Measurements from ENCODE around the gene TBC1D5. TPM values are rescaled to one million over a fixed set of nuclear protein-coding genes. Genes with fewer than 3 reads are reported as not detected.
"Not testable (repeated sequence)": the region's sequence is repeated elsewhere in the genome, so short reads cannot be mapped to it uniquely, and the experiment has no call there.

TBC1D5 gene
- total RNA-seq, 1 donor from 2014 or later: 52.8 TPM

DNA sequence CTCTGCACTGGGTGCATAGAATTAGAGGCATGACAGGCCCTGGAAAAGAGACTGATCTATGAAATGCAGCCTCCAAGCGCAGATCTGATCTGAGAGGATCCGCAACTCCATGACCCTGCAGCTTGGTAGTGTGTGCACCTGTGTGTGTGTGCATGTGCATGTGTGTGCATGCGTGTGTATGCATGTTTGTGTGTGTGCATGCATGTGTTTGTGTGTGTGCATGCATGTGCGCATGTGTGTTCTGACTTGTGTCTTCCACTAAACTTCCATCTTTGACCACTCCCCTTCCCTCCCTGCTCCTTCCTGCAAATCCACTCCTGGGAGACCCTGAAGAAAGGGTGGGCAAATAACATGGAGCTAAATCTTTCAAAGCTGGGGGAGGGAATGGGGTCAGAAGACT lies 600.7 kb downstream of the TBC1D5 start:
- DNase-seq (ENCODE audit: low read depth in 2 of 2): no peak

DNA sequence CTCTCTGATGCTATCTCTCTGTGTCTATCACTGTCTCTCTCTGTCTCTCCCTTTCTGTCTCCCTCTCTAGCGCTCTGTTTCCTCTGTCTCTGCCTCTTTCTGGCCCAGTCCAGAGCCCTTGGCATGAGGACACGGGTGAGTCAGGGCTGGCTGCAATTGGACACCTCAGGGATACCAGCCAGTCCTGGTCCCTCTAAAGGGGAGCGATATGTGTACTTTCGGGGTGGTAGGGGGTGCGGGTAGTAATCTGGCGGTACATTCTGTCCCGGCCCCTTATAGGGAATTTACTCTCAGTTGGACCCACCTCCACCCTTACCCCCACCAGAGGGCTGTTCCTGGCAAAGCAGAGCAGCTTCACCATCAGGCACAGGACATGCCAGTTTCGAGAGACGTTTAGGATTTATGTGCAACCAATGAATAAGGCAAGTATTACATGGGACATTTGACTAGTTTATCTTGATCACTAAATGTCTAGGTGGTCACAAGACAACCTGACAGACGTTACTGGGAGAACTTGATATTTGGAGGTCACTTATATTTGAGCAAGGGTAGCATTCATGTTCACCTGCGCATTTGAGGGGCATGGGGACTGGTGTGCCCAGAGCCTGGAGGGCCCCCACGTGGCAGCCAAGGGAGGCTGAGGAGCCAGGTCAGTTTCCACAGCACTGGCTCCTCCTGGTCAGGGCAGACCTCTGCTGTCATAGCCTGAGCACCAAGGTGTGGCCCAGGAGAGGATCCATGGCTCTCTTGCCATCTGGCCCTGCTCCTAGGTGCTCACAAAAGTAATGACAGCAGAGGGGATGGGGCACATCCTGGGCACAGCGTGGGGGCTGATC lies 601.5 kb downstream of the TBC1D5 start:
- DNase-seq (ENCODE audit: low read depth in 2 of 2): no peak

DNA sequence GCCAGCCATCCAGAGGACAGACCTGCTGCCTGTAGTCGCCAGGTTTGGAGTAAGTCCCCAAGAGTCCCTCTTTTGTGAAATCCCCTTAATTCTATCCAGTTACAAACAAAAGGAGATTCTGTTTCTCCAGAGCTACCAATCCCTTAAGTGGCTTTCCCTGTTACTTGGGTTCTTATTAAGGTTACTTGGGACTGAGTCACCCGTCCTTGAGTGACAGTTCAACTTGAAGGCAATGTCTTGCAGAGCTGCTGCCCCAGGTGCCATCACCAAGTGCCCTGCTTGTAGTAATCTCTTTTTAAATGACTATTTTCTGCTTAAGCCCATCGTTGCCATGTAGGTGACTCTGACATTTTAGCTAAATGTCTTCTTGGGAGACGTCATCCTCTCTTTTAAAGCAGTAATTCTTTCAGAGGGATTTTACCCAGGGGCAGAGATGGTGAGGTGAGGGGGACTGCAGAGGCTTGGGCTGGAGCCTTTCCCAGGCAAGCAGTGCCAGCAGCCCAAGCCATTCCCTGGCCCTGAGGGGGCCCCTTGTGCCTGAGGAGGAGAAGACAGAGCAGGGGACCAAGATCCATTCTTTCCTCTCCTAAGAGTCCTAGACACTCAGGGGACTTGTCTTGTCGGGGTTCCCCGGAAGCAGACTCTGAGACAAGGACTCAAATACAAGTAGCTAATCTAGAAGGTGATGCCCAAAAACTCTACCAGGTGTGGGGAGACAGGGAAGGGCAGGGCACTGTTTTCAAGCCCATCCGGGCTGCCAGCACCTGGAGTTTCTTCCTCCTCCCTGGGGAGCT lies 604.0 kb downstream of the TBC1D5 start:
- DNase-seq (ENCODE audit: low read depth in 2 of 2): no peak

DNA sequence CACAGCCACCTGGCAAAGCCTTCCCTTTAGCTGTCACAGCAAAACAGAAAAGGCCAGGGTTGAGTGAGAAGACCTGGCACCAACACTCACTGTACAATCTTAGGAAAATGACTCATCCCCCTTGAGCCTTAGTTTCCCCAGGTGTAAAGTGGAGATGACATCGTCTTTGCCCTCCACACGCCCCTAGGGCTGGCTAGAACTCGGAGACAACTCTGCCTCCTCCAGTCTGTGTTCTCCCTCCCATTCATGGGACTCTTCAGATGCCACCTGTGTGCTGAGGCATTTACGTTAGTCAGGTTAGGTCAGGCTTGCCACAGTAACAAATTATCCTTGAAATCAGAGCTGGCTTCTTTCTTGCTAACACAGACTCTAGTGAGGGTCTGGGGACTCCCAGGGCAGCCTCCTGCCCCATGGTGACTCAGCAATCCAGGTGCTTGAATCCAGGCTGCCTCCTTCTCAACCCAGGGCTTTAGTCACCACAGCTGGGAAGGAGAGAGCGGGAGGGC lies 605.1 kb downstream of the TBC1D5 start:
- DNase-seq (ENCODE audit: low read depth in 2 of 2): no peak

DNA sequence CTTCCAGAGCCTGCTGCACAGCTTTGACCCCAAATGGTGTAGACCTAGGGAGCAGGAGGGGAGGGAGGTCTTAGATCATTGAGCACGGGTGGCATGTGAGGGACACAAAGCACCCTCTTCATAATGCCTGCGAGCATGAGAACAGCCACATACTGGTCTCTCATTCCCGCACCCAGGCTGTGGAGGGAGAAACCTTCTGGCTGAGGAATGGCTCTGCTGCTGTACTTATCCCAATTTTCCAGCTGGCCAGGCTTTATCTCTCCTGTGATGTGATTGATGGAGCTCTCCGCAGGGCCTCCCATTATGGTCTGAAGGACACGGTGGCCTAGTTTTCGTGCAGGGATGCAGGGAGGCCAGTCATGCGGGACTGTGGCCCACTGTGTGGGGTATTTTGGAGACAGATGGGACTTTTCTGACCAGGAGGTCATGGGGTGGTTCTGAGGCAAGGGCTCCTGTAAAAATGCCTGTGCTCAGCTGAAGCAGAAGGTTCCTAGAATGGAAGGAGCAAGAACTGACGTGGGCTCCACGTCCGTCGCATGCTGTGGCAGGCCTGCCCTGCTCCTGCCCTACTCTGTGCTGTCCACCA lies 606.2 kb downstream of the TBC1D5 start:
- no peak for DNase-seq (ENCODE audit: low read depth in 2 of 2)

DNA sequence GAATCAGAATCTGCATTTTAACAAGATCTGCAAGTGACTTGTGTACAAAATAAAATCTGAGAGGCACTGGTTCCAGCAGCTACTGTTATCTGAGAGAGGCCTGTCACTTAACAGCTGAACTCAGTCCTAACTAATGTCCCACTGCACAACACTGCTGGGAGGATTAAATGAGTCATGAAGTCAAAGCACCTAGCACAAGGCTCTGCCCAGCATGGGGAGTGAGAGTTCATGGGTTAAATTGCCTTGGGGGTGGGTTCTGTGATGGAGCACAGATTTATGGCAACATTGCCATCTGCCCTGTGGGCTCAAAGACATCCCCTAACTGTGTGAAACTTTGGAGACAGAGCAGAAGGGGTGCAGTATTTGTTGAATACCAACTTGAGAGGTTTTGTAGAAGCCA lies 606.7 kb downstream of the TBC1D5 start:
- DNase-seq (ENCODE audit: low read depth in 2 of 2): no peak

DNA sequence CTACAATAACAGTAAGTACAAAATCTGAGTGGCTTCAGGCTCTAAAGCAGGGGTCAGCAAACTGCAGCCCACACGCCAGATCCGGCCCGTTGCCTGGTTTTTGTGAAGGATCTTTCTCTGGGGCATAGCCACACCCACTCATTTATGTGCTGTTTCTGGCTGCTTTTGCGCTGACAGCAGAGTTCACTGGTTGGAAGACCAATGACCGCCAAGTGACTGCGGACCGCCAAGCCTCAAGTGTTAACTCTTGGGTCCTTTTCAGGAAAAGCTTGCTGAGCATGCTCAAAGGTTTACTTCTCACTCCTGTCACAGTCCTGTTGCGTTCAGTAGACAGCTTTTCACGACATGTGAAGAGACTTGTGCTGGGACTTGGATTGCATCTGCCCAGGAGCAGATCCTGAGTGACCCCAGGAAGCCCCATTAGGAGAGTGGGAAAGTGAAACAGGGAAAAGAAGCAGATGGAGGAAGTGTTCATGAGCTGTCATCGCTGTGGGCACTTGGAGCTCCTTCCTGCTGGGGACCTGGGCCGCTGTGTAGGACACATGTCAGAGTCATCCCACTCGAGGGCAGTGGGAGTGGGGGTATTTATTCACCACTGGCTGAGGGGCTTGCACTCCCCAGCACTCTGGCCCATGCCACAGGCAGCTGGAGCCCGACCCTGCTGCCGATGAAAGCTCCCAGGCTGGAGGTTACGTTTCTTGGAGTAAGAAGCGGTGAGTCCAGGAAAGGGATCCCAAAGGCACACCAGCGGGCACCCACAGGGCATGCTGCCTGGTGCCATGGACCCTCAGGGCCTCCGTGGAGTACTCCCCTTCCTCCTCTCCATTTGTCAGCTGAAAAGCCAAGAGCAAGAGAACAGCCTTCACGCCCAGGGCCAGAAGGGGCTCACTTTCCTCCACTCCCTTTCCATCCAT lies 608.5 kb downstream of the TBC1D5 start:
- DNase-seq (ENCODE audit: low read depth in 2 of 2): no peak

DNA sequence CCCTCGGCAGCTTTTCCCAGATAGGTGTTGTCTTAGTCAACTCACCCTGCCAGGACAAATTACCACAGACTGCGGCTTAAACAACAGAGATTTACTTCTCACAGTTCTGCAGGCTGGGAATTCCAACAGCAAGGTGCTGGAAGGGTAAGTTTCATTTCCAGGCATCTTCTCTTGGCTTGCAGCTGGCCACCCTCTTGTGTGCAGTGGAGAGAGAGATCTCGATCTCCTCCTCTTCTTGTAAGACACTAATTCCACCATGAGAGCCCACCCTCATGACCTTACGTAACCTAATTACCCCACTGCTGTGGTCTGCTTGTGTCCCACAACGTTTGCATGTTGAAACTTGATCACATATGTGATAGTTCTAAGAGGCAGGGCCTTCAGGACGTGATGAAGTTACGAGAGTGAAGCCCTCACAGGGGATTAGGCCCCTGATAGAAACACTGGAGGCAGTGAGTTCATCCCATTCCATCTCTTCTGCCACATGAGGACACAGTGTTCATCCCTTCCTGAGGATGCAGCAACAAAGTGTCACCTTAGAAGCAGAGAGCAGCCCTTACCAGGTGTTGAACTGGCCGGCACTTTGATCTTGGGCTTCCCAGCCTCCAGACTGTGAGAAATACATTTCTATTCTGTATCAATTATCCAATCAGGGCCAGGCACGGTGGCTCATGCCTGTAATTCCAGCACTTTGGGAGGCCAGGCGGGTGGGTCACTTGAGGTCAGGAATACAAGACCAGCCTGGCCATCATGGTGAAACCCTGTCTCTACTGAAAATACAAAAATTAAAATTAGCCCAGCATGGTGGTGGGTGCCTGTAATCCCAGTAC lies 609.9 kb downstream of the TBC1D5 start:
- DNase-seq (ENCODE audit: low read depth in 2 of 2): no peak

DNA sequence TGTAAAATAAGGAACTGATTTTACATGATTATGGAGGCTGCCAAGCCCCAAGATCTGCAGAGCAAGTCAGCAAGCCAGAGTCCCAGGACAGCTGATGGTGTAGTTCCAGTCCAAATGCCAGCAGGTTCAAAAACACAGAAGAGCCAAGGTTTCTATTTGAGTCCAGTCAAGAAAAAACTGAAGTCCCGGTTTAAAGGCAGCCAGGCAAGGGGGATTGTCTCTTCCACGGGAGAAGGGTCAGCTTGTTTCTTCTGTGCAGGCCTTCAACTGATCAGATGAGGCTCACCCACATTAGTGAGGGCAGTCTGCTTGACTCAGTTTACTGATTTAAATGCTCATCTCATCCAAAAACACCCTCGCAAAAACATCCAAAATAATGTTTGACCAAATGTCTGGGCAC lies 611.5 kb downstream of the TBC1D5 start:
- no peak for DNase-seq (ENCODE audit: low read depth in 2 of 2)

DNA sequence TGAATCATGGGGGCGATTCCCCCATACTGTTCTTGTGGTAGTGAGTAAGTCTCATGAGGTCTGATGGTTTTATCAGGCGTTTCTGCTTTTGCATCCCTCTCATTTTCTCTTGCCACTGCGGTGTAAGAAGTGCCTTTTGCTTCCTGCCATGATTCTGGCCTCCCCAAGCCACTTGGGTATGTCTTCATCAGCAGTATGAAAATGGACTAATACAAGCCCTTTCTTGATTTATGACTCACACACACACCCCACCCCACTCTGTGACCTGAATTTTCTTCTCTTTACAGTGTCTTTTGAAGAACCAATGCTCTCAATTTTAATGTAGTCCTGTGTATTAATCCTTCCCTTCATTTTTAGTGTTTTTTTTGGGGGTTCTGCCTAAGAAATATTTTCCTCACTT lies 612.9 kb downstream of the TBC1D5 start:
- no peak for DNase-seq (ENCODE audit: low read depth in 2 of 2)

DNA sequence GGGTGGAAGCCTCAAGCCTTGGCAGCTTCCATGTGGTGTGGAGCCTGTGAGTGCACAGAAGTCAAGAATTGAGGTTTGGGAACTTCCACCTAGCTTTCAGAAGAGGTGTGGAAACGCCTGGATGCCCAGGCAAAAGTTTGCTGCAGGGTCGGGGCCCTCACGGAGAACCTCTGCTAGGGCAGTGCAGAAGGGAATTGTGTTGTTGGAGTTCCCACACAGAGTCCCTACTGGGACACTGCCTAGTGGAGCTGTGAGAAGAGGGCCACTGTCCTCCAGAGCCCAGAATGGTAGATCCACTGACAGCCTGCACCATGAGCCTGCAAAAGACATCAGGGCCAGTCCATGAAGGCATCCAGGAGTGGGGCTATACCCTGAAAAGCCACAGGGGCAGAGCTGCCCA lies 613.8 kb downstream of the TBC1D5 start:
- DNase-seq (ENCODE audit: low read depth in 2 of 2): not testable (repeated sequence)

DNA sequence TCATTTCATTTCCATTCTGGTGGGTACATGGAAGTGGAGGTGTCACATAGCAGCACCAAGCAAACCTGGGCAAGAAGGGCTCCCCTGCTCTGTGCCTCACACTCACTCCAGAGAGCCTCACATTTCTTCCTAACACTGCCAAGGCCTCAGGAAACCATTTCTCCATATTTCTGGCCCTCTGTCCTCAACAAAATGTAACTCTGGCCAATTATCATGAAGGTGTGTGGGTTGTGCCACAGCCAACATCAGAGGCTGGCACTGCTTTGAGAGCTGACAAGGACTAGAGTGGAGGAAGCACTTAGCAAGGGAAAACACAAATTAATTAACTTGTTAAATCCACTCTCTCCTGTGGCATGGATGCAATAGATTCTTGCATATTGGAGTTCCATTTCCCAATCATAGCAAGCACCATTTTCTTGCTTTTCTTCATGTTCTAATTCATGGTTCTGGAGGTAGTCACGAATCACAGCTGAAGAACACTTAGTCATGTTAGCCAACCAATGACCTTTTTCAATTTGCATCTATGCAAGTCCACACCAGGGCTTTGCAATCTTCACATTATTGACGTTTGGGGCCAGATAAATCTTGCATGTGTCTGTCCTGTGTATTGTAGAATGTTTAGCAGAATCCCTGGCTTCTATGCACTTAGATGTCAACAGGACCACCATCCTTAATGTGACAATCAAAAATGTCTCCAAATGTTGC lies 616.5 kb downstream of the TBC1D5 start:
- DNase-seq (ENCODE audit: low read depth in 2 of 2): no peak

DNA sequence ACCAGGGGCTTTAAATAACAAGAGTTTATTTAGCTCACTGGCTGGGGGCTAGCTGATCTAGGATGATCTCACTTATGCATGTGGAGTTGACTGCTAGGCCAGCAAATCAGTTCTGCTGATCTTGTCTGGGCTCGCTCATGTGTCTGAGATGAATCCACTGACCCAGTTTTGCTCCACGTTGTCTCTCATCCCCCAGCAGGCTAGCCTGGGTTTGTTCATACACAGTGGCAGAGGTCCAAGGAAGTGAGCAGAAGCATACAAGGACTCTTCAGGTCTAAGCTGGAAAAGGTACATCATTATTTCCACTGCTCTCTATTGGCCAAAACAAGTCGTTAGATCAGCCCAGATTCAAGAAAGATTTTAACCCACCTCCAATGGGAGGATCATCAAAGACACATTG lies 619.7 kb downstream of the TBC1D5 start:
- DNase-seq (ENCODE audit: low read depth in 2 of 2): no peak

DNA sequence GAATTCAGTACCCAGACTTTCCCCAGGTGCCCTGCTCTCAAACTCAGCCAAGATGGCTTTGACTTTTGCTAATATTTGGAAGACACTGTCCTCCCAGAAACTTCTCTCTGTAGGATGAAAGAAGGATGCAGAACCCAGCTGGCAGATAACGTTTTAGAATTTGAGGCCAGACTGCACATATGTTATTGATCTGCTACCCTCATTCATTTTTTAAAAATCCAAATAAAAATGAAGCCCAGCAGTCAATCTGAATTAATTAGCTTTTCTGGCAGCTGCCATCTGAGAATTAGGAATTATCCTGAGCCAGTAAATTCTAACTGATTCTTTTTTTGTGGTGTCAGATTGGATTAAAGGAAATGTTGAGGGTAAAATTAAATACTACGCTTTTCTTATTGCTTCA lies 621.1 kb downstream of the TBC1D5 start:
- no peak for DNase-seq (ENCODE audit: low read depth in 2 of 2)

DNA sequence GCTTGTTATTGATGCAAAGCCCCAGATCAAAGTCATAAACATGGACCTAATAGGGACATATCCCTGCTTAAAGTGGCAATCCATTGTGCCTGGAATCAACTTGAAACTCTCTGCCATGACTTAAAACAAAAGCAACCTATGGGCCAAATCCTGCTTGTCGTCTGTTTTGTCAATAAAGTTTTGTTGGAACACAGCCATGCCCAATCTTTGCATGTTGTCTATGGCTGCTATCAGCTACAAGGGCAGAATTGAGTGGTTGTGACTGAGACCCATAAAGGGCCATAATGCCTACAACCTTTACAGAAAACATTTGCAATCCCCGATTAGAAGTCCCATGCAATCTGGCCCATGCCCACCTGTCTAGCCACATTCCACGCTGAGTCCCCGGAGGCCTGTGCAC lies 622.3 kb downstream of the TBC1D5 start:
- DNase-seq (ENCODE audit: low read depth in 2 of 2): no peak

DNA sequence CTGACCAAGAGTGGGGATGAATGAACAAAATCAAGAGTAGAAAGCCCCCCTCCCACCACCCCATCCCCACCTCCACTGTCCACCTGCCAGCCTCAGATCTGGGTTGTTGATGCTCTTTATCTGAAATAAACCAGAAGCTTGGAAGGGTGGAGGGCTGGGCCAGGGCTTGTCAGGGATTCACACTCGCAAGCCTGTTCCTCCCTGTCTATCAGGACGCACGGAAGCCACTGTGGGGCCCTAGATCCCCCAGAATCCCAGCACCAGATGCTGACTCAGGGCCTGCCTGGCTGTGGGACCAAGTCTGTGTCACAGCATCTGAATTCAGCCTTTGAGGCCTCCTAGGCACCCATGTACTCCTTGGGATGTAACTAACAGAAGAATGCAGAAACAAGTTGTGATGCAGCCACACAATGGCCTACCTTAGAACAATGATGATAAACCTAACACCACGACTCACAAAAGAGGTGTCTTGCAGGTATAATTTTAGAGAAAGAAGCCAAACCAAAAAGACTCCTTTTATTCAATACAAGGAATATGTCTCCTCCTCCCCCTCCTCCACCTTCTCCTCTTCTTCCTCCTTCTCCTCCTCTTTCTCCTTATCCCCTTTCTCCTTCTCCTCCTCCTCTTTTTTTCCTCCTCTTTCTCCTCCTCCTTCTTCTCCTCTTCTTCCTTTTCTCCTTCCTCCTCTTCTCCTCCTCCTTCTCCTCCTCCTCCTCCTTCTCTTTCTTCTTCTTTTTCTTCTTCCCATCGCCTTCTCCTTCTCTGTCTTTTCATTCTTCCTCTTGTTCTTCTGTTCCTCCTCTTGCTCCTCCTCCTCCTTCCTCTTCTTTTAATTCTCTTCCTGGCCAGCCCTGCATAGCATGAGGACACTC lies 623.0 kb downstream of the TBC1D5 start:
- no peak for DNase-seq (ENCODE audit: low read depth in 2 of 2)

DNA sequence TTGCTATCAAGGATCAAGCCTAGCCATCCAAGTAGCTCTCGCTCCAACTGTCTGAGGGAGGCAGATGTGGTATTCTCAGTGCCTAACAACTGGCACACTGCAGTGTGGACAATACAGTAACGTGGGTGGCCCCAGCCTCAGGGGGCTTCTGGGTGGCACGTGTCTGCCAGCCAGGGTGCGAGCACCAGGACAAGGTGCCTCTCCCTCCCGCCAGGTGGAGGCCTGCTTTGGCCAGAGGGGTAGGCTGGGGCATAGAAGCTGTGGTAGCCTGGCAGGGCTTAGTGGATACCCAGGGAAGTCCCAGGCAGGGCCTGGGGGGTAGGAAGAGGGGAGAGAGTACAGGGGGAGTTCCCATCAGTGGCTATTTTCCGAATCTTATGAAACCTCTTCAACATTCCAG lies 623.7 kb downstream of the TBC1D5 start:
- DNase-seq (ENCODE audit: low read depth in 2 of 2): no peak

DNA sequence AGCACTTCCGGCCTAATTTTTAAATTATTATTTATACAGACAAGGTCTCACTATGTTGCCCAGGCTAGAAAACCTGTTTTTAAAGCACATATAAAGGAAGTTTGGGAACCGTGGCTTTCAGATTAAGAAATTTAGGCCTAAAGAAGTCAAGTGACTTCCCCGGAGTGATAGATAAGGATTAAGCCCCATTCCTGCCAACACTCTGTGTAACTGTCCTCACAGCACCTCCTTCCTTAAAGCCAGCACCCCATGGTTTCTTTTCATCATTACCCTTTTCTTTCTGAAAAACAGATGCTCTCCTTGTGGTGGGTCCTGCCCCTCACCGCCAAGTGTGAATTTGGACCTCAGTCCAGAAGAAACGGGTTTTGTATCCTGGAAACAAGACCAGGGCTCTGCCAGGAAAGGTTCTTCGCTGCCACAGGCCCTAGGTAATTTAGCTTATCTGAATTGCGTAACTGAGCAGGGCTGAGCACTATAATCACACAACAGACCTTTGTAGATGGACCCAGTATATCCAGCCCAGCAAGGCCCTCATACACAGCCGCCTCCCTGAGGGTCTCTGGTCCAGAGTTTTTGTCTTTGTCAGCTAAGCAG lies 626.3 kb downstream of the TBC1D5 start:
- no peak for DNase-seq (ENCODE audit: low read depth in 2 of 2)

Measured in dermis microvascular lymphatic vessel endothelial cell (primary cell).